ENCODE data around the gene IQGAP3.
"Not testable (repeated sequence)": the region's sequence is repeated elsewhere in the genome, so short reads cannot be mapped to it uniquely, and the experiment has no call there.

Gene IQGAP3

DNA sequence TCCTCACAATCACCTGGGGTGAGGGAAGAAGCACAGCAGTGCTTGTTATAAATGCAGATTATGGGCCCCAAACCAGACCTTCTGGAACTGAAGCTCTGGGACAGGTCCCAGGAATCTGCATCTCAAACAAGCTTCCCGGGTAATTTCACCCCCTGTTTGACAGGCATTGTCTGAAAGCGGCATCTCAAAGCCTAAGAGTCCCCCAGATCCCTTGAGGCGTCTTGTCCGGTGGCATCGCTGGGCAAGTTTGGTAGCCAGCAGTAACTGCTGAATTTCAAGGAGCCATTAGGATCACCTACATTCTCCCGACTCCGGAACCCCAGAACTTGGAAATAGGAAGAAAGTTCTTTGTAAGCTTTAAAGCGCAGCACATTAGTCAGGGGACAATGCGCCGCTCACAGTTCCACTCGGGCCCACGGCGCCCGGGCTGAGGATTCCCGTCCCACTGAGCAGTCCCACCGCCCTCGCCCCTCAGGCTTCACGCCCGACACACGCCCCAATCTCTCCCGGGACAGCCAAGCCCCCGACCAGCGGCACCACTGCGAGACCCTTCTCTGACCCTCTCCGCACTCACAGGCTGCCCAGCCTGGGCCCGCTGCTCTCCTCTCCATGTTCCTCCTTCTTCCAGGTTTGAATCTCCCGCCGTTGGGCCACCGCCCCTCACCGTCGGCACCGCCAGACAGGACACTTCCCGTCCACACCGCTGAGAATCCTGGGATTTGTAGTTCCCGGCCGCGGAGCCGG lies at the start of gene IQGAP3:
Gene IQGAP3, minus strand, starts transcription at position 647 of the 744 bp plus-strand sequence. Its CDS starts 36 bp downstream, at position 611.
- peak; percentile 96 for DNase-seq (ENCODE audit: low spot score)

DNA sequence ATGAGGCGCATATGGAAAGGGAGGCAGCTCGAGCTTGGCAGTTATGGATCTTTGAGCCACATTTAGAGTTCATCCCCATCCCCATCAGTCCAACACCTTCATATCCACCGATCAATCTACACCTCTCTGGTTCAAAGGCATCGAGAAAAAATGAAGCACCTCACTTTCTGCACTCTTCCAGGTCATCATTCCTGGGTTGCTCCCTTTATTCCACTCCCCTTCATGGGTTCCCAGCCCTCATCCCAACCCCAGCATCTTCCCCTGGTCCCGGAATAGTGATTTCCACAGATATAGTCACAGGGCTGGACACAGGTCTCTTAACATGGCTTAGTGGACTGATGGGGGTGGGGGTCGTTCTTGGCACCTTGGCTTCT lies 47.2 kb upstream of the IQGAP3 start:
- no peak for DNase-seq (ENCODE audit: low spot score)

- no peak for DNase-seq (ENCODE audit: low spot score)
Observed at GRCh38 chr1:156618853-156619581, 46.7 kb upstream of the IQGAP3 start, which contains the start of gene HAPLN2. HAPLN2 (plus strand) TSS chr1:156619415; CDS start chr1:156623491, 4,076 bp downstream.

GRCh38 chr1:156616463-156616862 lies 44.1 kb upstream of the IQGAP3 start:
- DNase-seq (ENCODE audit: low spot score): peak; percentile 66

DNA sequence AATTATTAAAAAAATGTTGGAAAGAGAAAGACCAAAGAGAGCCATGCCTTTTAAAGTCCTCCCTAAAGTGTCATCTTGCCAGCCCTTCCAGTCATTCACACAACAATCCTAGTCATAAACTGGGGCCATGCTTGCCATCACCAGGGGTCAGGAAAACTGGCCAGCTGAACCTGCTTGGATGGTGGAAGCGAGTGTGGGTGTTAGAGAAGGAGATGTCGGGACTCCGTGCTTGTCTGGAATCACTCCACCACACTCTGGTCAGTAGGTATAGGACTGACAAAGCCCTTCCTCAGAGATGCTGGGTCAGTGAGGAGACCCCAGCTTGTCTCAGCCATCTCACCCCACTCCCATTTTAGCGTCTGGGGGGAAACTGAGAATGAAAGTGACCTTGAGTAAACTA lies 43.6 kb upstream of the IQGAP3 start:
- no peak for DNase-seq (ENCODE audit: low spot score)

GRCh38 chr1:156612666-156613065 lies 40.3 kb upstream of the IQGAP3 start:
- no peak for DNase-seq (ENCODE audit: low spot score)

- DNase-seq (ENCODE audit: low spot score): not testable (repeated sequence)
Observed at GRCh38 chr1:156610072-156610471, 37.7 kb upstream of the IQGAP3 start.

DNA sequence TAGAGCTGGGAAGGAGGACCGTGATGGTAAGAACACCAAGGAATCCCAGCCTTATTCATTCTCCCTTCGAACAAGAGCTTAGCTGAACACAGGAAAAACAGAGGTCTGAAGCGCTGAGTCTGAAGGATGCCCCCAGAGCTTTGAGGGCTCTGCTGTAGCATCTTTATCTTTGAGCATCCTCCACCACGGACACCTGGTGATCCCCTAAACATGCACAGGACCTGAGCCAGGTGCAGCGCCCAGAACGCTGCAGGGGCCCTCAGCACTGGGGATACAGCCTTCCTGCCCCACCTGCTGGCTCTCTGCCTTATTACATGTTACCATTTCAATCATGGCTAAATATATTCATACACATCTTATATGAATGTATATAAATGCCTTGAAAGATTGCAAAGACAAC lies 36.6 kb upstream of the IQGAP3 start:
- DNase-seq (ENCODE audit: low spot score): no peak

DNA sequence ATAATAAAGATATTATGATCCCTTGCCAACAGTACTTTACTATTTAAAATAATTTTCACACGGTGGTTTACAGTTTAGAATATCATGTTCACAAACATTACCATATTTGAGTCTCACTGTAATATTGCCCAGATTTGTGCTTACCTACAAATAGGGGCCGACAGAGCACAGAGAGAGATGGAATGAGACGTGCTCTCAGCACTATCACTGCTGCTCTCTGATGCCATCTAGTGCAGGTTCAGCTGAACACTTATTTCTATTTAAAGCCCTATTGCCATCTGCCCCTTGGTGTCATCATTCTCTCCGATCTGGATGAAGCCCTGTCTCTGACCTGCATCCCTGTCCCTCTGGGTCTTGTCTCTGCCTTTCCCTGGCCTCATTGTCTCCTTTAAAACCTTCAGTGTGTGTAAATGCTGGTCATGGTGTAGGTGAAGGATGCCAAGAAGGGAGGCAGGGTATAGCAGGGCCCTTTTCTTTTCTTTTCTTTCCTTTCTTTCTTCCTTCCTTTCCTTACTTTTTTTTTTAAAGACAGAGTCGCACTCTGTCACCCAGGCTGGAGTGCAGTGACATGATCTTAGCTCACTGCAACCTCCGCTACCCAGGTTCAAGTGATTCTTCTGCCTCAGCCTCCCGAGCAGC lies 35.8 kb upstream of the IQGAP3 start:
- peak; percentile 58 for DNase-seq (ENCODE audit: low spot score)

- DNase-seq (ENCODE audit: low spot score): not testable (repeated sequence)
Observed at GRCh38 chr1:156607344-156607743, 35.0 kb upstream of the IQGAP3 start.

- DNase-seq (ENCODE audit: low spot score): no peak
Observed at GRCh38 chr1:156602557-156602993, 30.2 kb upstream of the IQGAP3 start.

DNA sequence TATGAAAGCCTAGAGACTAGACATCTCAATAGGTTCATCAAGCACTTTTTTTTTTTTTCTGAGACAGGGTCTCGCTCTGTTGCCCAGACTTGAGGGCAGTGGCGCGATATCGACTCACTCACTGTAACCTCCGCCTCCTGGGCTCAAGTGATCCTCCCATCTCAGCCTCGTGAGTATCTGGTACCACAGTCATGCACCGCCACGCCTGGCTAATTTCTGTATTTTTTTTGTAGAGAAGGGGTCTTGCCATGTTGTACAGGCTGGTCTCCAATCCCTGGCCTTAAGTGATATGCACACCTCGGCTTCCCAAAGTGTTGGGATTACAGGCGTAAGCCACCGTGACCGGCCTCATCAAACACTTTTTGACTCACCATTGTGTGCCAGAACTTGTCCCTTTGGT lies 29.5 kb upstream of the IQGAP3 start:
- DNase-seq (ENCODE audit: low spot score): no peak

- DNase-seq (ENCODE audit: low spot score): peak; percentile 88
Observed at GRCh38 chr1:156601122-156601830, 28.9 kb upstream of the IQGAP3 start, which contains the start of gene GPATCH4. GPATCH4 (minus strand) TSS chr1:156601479.

GRCh38 chr1:156600733-156601121 lies 28.4 kb upstream of the IQGAP3 start:
- DNase-seq (ENCODE audit: low spot score): no peak

DNA sequence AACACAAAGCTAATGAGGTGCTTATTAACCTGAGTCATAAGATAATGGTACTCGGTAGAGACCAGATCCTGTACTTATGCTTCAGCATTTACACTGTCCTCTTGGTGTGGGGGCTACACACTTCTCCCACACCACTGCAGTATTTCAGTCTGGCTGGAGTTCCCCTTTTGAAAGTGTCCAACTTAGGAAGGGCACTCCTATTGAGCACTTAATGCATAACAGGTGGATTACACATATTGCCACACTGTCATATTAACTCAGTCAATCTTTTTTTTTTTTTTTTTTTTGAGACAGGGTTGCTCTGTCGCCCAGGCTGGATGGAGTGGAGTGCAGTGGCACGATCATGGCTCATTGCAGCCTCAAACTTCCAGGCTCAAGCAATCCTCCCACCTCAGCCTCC lies 27.4 kb upstream of the IQGAP3 start:
- no peak for DNase-seq (ENCODE audit: low spot score)

- DNase-seq (ENCODE audit: low spot score): no peak
Observed at GRCh38 chr1:156598731-156599432, 26.5 kb upstream of the IQGAP3 start.

- no peak for DNase-seq (ENCODE audit: low spot score)
Observed at GRCh38 chr1:156598125-156598524, 25.8 kb upstream of the IQGAP3 start.

- DNase-seq (ENCODE audit: low spot score): no peak
Observed at GRCh38 chr1:156596426-156596825, 24.1 kb upstream of the IQGAP3 start.

DNA sequence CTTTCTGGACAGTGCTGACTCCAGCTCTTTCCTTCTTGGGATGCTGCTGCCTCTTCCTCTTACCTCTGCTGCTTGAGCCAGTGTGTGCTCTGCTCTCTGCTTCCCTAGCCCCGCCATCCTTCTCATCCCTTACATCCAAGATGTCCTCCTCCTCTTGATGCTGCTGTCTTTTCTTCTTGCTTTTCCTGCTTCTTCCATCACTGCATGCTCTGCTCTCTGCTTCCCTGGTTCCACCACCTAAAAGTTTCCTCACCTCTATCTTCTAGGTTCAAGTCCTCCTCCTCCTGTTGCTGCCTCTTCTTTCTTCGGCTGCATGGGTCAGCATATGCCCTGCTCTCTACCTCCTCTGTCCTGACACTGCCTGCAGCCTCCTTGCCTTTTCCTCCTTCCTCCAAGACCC lies 22.7 kb upstream of the IQGAP3 start:
- DNase-seq (ENCODE audit: low spot score): no peak

DNA sequence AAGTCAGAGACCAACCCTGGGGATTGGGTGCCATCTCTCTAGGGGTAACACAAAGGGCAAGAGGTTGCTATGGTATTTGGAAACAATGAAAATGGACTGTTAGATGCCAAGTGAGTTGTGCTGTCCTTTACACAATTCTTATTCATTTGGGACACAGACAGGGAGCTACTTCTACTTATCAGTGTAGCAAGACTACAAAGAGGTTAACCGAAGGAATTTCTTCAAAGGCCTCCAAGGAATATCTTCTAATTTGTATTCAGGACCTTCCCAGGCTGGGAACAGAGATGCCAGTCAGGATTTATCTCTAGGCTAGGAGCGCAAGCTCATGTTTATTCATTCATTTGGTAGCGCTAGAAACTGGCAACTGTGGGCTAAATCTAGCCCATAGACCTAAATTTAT lies 21.8 kb upstream of the IQGAP3 start:
- DNase-seq (ENCODE audit: low spot score): no peak

GRCh38 chr1:156593661-156593989 lies 21.3 kb upstream of the IQGAP3 start:
- no peak for DNase-seq (ENCODE audit: low spot score)

Data from hepatic stellate cell (primary cell).